Breast epithelium (tissue), 3 donors: Measurements from ENCODE around the gene FAM50A.

ENCODE experiments used
- CTCF ChIP-seq, 3 donors: fragments of 450-650 bp; IDR thresholded peaks; one replicate each; pipeline ENCODE4 v1.5.1; 2016 to 2017; ENCODE audit warnings: antibody characterized with exemption in 3 of 3, mild to moderate bottlenecking in 3 of 3, moderate library complexity in 3 of 3
- POLR2AphosphoS5 ChIP-seq, 3 donors: sonication (generic); formaldehyde crosslinking; IDR thresholded peaks; one replicate each; pipeline ENCODE4 v1.6.1; 2017; ENCODE audit warnings: antibody characterized with exemption in 3 of 3

GRCh38 chrX:154470434-154470833 lies 26.5 kb downstream of the FAM50A start:
- no peak for TF ChIP-seq CTCF (IDR thresholded peaks at IDR 0.05)
- no peak for TF ChIP-seq POLR2AphosphoS5 (IDR thresholded peaks at IDR 0.05)
